ENCODE results near the gene HOXB1.
"Not testable (repeated sequence)": the region's sequence is repeated elsewhere in the genome, so short reads cannot be mapped to it uniquely, and the experiment has no call there.

HOXB1 gene

GRCh38 chr17:48483004-48483403 lies 47.8 kb downstream of the HOXB1 start:
- no peak for TF ChIP-seq CTCF (IDR thresholded peaks at IDR 0.05; ENCODE audit: extremely low read depth, insufficient read depth, missing control alignments)
- in situ Hi-C loops (cut with MboI; ENCODE audit: low pct_unique_long_range_greater_than_20kb, low sequenced_read_pairs, unreplicated experiment), result no loop called here
- no peak for DNase-seq (ENCODE audit: low spot score)

GRCh38 chr17:48482301-48482700 lies 48.5 kb downstream of the HOXB1 start:
- in situ Hi-C loops (cut with MboI; ENCODE audit: low pct_unique_long_range_greater_than_20kb, low sequenced_read_pairs, unreplicated experiment); DNase-seq (ENCODE audit: low spot score): not testable (repeated sequence)

GRCh38 chr17:48479014-48479402 lies 51.8 kb downstream of the HOXB1 start:
- in situ Hi-C loops (cut with MboI; ENCODE audit: low pct_unique_long_range_greater_than_20kb, low sequenced_read_pairs, unreplicated experiment), result no loop called here
- no peak for TF ChIP-seq CTCF (IDR thresholded peaks at IDR 0.05; ENCODE audit: extremely low read depth, insufficient read depth, missing control alignments)

More at GRCh38 chr17:48479014-48479402, 51.8 kb downstream of the HOXB1 start:
- DNase-seq (ENCODE audit: low spot score), result no peak

All from GM13977 (cell line).